HG03039 (cell line): ENCODE results near the gene STAC3.

Experiments used
- ATAC-seq: cut with Tn5 transposase; IDR thresholded peaks from one replicate; pipeline ENCODE4 v1.9.1; 2021; ENCODE audit warnings: mild to moderate bottlenecking, moderate library complexity; ENCODE audit not compliant: unreplicated experiment

STAC3 gene

DNA sequence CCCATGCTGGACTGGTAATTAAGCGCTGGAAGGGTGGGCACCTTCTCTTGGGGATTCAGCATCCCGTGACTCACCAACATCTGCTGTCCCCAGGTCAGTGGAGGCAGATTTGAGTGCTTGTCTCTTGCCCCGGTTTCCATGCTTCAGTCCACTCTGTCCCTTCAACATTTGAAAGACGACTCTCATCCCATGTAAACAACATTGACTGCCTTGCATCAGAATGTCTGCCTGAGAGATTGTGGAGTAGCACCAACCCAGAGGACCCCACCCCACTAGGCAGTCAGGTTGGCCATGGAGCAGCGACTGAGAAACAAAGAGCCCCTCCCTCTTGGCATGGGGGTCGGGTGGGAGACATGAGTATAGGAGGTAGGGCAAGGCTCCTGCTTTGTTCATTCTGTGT is 4.9 kb upstream of the STAC3 start:
- no peak for ATAC-seq

- no peak for ATAC-seq
These were observed 3.7 kb upstream of the STAC3 start for GRCh38 chr12:57254506-57255280.

DNA sequence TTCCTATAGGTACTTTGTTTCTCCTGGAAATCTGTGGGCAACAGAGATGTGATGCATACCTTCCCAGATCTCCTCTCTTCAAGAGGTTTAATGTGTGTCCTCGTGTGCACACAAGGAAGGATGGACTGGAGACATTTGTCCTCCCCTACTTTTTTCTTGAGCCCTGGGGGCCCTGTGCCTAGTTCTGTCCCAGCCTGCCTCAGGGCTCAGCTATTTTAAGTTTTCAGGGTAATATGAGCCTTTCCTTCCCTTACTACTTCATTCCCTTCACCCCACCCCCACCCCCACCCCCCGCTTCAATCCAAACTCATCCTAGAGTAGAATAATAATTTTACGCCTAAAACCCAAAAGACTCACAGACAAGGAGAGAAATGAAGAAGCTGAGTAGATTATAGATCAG is 446 bp downstream of the STAC3 start:
- ATAC-seq = no peak

- ATAC-seq = no peak
These were observed 1.8 kb downstream of the STAC3 start for GRCh38 chr12:57248934-57249742.

- no peak for ATAC-seq
These were observed 3.9 kb downstream of the STAC3 start for GRCh38 chr12:57247041-57247440.

- no peak for ATAC-seq
These were observed 6.7 kb downstream of the STAC3 start for GRCh38 chr12:57244312-57244696.

DNA sequence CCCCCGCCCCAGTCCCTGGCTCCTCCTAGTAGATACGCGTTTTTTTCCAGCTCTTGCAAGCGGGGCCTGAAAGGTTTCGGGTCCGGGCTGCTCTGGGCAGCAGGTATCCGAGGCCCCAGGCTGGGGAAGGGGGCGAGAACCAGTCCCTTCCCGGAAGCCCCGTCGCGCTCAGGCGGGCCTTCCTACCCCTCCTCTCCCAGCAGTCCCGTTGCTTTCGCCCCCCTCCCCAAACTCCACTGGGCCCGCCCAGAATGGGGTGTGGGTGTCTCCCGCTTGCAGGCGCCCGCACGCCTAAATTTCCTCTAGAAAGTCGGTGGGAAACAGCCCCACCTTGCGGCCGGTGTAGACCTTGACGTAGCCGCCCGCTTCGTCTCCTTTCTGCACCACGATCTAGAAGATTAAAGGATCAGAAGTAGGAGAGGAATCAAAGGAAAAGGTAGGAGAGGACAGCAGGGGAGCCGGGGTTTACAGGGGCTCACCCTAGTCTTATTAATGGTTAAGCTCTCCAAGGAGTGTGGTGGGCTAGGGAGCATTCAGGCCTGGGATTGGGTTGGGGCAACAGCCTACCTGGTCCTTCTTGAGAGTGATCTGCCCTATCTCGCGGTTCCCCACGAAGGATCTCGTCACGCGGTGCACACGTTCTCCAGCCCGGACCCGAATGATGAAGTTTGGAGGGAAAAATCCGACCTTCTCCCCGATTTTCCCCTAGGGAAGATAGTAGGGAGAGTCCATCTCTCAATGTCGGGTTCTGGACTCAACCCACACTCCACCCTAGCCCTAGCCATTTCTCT is 7.3 kb downstream of the STAC3 start:
- ATAC-seq = peak; percentile 28

DNA sequence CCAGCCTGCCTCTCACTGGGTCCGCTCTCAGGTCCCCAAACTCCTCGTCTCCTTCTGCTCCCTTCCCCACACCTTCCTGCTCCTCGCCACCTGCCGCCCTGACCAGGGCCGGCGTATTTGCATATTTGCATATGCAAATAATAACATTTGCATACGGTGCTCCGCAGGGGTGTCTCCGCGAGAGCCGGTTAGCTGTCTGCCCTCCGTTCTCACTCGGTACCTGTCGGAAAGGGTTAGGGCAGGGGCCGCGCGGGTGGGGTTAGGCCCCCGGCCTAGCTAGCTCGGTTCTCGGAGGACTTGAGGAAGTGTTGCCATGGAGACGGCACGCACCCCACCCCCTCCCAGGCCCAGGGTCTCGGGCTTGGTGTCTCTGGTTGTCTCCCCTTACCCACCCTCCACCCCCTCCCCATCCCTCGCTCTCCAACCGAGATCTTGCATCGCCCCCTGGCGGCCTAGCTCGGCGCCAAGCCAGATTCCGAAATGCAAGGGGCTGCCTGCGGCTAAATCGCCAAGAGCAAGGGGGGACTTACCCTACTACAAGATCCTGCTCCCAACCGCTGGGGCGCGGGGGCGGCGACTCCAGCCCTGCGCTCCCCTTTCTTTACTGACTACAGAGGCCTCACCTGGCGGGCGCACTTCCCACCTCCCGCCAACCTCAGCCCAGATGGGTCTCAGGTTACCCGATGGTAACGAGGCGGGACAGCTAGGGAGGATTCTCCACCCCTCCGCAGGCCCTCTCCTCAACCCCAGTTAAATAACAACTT is 8.1 kb downstream of the STAC3 start:
- ATAC-seq = no peak

- ATAC-seq = no peak
These were observed 8.7 kb downstream of the STAC3 start for GRCh38 chr12:57242329-57242690.

GRCh38 chr12:57241402-57242310 is 9.3 kb downstream of the STAC3 start:
- ATAC-seq = no peak

DNA sequence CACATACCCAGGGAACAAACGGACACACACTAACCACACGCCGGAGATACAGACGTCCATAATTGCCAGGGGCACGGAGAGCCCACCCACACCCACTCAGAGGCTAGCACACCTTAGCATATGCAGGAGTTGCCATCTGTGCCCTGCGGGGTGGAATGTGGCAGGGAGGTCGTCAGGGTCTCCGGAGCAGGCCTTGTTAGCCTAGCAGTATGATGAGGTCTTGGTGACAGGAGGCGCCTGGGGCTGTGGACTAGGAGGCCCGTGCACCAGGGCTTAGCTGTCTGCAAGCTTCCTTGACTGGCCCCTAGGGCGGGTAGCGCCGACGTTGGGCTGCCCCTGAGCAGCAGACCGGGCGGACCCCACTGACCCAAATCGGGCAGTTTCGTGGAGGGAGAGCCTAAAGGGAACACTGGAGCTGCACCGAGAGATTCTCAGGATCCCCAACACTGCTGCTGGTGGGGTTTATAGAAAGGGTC is 10.0 kb downstream of the STAC3 start:
- no peak for ATAC-seq

GRCh38 chr12:57240066-57240921 is 10.7 kb downstream of the STAC3 start:
- ATAC-seq = no peak

DNA sequence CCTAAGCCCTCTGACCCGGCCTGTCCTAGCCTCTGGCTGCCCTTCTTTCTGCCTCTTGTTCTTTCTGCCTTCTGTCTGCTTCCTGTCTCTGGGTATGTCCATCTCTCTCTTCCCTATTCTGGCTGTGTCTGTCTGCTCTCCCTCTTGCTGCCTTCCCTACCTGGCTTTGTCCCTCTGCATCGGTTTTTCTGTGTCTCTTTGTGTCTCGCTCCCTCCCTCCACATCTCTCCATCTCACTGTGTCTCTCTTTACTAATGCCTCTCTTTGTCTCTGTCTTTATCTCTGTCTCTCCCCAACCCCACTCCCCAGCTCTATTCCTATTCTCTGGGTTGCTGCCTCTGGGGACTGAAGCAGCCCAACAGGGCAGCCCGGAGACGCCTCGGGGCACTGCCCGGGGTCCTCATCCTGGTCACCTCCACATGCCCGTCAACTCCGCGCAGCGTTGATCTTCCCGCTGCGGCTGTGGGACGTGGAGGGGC is 11.4 kb downstream of the STAC3 start:
- no peak for ATAC-seq

- ATAC-seq = peak; percentile 42
These were observed 12.0 kb downstream of the STAC3 start for GRCh38 chr12:57238854-57239554.

GRCh38 chr12:57237932-57238853 is 12.8 kb downstream of the STAC3 start:
- ATAC-seq = no peak

GRCh38 chr12:57237596-57237931 is 13.4 kb downstream of the STAC3 start:
- ATAC-seq = no peak
